ENCODE measurements around the gene CRYBG1. TPM values are rescaled to one million over a fixed set of nuclear protein-coding genes. Genes with fewer than 3 reads are reported as not detected.

CRYBG1 gene, protein sequence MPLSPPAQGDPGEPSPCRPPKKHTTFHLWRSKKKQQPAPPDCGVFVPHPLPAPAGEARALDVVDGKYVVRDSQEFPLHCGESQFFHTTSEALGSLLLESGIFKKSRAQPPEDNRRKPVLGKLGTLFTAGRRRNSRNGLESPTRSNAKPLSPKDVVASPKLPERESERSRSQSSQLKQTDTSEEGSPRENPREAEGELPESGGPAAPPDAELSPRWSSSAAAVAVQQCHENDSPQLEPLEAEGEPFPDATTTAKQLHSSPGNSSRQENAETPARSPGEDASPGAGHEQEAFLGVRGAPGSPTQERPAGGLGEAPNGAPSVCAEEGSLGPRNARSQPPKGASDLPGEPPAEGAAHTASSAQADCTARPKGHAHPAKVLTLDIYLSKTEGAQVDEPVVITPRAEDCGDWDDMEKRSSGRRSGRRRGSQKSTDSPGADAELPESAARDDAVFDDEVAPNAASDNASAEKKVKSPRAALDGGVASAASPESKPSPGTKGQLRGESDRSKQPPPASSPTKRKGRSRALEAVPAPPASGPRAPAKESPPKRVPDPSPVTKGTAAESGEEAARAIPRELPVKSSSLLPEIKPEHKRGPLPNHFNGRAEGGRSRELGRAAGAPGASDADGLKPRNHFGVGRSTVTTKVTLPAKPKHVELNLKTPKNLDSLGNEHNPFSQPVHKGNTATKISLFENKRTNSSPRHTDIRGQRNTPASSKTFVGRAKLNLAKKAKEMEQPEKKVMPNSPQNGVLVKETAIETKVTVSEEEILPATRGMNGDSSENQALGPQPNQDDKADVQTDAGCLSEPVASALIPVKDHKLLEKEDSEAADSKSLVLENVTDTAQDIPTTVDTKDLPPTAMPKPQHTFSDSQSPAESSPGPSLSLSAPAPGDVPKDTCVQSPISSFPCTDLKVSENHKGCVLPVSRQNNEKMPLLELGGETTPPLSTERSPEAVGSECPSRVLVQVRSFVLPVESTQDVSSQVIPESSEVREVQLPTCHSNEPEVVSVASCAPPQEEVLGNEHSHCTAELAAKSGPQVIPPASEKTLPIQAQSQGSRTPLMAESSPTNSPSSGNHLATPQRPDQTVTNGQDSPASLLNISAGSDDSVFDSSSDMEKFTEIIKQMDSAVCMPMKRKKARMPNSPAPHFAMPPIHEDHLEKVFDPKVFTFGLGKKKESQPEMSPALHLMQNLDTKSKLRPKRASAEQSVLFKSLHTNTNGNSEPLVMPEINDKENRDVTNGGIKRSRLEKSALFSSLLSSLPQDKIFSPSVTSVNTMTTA (N-terminal part only)
- total RNA-seq (2014; rRNA removed; shearing (Covaris generic)): 14.1 and 15.6 TPM in 2 replicates

DNA sequence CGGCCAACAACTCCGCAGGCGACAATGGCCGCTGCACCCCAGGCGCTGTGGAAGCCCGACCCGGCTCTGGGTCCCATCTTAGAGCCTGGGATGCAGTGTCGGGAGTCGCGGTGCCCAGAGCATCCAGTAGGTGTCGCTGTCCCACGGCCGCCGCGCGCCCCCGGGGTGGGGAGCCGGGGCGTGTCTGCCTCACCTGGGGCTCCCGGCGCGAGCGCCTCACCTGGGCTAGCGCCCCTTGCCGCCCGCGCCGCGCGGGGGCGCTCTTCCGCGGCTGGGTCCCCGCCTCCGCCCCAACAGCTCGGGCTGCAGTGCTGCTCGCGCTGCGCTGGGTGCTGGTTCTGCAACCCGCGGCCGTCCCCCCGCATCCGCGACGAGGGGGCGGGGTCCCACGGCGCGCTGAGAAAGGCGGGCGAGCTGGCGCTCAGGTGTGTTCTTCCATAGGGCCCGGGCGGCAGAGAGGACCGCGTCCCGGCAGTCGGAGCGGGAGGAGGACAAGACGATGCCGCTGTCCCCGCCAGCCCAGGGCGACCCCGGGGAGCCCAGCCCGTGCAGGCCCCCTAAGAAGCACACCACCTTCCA is at the start of gene CRYBG1:
Gene CRYBG1, plus strand, starts transcription at position 308 of the 579 bp plus-strand sequence. Its CDS starts 192 bp downstream, at position 500.
- DNase-seq (ENCODE audit: low read depth): peak; percentile 65

DNA sequence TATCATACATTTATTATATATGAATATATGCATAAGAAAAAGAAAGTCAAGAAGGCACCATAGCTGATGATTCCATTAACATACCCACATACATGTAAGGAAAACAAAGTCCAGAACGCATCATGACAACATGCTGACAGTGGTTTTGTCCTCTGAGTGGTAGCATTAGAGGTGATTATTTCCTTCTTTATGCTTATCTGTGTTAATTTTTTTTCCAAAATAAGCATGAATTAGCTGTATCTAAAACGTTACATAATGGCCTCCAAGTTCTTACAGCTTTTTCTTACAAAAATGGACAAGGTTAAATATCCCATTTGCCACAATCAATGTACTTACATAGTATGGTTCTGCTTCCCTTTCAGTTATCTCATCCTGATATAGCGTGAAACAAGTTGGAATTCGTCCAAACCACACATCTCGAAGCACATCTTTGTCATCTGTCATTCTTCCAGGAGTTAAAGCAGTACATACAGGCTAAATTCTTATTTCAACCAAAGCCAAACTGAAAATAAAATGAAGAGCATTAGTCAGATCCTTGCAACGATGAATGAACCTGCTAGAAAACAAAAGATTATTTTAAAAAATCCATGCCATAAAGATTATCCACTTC is 44.6 kb upstream of the CRYBG1 start:
- peak; percentile 25 for DNase-seq (ENCODE audit: low read depth)

DNA sequence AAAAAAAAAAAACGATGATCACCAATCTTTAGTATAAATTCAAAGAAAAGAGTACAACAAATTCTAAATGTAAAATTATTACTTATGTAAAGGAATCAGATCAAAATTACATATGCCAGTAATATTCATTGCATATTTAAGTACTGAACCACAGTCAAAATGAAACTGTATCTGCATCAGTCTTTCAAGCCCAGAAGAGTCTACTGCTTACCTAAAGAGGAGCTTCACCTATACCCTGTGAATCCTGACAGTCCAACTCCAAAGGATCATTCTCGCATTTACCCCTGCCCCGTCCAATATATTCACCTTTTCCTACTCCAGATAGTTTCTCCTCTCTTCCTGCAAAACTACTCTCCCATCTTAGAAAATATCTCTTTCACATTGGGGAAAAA is 44.1 kb upstream of the CRYBG1 start:
- no peak for DNase-seq (ENCODE audit: low read depth)

DNA sequence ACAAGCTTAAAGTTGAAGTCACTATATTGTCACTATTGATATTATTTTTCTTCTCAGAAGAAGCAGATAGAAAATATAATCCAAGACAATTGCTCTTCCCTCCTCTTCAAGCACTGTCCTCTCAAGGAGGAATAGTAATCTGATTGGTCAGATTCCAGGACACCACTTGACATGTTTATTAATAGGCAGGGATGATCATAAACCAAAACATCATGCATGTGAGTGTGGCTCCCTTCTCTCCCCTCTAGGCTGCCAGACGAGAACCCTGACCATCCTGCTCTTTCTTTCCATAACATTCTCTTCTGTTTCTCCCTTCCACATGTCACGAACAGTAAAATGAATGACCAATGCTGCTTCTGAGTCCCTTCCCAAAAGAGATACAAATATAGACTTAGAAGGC is 42.5 kb upstream of the CRYBG1 start:
- DNase-seq (ENCODE audit: low read depth): no peak

DNA sequence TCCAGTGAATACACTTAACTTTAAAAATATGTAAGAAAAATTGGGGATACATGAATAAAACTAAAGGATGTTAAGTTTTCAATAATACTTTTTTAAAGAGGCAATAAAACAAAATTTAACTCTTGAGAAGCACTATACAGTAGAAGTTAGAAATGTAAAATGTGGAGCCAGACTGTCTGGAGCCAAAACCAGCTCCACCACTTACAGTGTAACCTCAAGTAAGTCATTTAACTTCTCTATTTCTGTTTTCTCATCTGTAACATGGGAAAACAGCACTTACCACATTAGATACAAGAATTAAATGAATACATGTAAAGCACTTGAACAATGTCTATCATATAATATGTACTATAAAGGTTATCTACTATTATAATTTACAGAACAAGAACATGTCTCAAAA is 41.7 kb upstream of the CRYBG1 start:
- DNase-seq (ENCODE audit: low read depth): no peak

DNA sequence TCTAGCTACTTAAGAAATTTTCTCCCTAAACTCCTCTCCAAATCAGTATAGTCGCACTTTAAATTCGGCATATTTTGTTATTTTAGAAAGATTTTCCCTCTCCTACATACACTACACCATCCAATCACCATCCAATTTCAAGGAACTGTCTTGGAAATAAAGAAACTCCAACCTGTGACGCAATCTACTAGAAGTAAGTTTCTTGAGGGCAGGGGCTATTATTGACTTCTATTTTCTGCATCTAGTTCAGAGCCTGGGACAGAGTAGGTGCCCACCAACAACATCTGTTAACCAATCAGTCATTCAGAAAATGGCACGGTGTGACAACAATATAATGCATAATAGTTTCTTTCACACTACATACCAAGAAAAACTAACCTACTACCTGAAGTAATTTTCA is 38.6 kb upstream of the CRYBG1 start:
- no peak for DNase-seq (ENCODE audit: low read depth)

DNA sequence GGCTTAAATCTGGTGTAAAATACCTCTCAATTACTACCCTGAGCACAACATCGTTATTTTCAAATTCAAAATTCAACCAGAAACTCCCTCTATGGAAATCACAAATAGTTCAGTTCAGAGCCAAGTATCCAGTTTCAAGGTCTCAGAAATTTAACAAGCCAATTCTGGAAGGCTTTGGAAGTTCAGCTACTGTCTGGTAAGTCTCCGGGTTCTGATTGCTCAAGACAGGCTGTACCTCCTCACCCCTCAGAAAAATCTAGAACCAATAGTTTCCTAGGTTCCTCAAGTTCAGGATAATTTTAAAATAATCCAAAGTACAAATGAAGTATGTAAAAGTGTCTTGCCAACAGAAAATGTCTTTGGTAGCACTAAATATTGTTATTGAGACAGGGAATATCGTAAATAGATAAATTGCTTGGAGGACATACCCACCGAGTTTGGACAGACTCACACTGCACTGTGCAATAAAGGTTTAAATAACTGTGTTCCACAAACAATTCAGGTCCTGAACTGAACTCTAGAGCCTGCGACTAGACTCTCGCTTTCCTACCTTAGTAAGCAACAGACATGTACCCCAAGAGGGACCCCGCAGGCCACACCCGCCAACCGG is 35.7 kb upstream of the CRYBG1 start:
- no peak for DNase-seq (ENCODE audit: low read depth)

DNA sequence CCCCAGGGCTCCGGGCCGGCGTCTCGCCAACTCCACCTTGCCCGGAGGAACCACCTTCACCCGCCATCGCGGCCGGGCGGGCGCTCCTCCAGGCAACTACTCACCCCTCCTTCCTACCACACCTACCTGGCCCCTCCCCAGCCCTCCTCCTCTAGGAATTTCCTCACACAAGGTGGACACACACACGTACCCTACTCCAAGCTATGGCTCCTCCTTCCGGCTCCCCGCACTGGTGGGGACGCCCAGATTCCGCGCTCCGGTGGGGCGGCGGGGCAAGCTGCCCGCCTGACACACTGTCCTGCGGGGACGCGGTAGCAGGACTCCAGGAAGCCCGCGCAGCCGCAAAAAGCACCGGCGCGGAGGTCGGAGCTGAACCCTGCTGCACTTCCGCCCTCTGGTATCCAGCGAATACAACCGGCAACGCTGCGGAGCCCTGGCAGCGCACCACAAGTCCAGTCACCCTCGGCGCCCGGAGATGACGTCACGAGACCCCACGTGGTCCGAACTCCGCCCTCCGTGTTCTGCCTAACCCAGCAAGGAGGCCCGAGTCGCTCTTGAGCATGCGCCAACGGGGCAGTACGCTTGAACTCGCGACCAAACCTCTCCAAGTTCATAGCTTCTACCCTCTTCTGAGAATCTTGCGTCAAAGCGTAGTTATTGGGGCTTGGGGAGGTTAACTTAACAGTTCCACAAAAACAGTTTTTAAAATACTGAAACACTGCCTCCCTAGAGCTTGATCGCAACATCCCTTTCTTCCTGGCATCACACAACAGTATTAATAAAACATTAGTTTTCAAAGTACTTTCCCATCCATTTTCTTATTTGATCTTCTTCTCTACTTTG is 35.0 kb upstream of the CRYBG1 start, which contains the start of gene ATG5:
Gene ATG5, minus strand, starts transcription at position 425 of the 843 bp plus-strand sequence. CDS start 9,552 bp downstream, outside the sequence.
- DNase-seq (ENCODE audit: low read depth): peak; percentile 99

DNA sequence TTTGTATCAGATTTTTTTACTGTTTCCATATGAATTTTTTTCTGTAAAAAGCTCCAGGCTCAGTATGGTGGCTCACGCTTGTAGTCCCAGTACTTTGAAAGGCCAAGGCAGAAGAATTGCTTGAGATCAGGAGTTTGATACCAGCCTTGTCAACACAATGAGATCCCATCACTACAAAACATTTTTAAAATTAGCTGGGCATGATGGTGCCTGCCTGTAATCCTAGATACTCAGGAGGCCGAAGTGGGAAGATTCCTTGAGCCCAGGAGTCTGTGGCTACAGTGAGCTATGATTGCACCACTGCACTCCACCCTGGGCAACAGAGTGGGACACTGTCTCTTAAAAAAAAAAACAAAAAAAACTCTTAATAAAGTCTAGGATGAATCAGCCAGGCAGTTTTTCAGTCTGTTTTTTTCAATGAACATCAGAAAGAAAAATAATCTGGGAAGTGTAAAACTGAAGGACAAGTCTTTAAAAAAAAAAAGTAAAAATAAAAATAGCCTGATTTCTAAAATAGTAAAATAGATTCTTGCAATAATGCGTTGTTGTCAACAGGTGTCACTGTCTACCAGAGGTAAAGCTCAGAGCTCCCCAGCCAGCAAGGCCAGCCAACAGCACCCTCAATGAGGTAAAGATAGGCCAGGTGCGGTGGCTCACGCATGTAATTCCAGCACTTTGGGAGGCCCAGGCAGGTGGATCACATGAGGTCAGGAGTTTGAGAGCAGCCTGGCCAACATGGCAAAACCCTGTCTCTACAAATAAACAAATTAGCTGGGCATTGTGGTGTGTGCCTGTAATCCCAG is 25.7 kb upstream of the CRYBG1 start:
- peak; percentile 56 for DNase-seq (ENCODE audit: low read depth)

DNA sequence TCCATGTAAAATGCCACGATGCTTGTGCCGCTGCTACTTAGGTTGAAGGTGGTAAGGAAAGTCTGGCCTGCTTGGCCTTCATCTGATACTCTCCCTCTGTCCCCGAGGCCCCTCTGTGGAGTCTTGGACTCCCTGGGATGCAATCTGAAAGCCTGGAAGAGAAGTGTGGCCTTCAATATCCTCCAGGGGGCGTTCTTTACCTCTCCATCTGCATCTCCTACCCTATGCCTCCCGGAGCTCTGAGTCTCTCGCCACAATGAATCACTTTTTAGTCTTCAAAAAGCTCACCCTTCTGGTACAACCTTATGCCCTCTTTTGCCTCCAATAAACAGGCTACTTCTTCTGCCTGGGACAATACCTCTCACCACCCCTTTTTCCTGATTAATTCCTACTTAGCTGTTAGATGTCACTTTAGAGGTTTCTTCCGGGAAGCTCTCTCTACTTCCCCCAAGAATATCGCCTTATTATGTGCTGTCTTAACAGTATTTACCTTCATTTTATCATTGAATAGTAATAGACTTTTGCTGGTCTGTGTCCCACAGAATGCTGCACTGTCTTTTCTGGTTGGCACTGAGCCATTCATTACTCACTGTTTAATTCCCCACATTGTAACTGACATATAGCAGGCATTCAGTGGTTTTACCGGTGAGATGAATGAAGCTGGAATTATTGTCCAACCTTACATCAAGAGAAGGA is 21.0 kb upstream of the CRYBG1 start:
- DNase-seq (ENCODE audit: low read depth): peak; percentile 79

DNA sequence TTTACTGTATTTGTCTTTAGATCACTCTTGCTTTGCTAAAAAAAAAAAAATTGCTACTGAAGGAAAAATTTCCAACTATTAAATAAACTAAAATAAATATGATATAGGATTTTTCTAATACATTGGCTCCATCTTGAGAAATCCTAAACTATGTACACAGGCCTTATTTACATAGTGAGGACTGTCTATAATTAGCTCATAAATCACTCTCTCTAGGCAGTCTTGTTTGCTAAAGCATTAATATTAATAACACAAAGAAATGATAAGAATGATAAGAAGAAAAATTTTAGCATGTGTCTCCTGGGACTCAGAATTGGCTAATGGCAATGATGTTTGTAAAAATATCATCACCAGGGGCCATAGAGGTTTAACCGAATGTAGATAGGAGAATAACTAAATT is 13.3 kb upstream of the CRYBG1 start:
- DNase-seq (ENCODE audit: low read depth): no peak

DNA sequence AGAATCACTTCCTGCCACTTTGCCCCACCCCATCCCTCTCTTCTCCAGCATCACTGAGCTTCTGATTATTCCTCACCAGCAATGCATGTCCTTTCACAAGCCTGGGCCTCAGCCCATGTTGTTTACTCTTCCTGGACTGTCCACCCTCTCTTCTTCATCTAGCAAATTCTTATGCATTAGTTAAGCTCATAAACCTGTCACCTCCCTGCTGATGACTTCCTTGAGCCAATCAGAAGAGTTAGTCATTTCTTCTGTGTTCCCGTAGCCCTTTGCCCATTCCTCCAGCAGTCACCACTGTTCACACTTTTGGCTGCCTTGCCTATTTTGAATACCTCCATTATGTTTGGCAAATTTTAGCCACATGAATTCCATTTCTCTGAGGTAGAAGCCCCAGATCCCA is 4.1 kb upstream of the CRYBG1 start:
- peak; percentile 10 for DNase-seq (ENCODE audit: low read depth)

DNA sequence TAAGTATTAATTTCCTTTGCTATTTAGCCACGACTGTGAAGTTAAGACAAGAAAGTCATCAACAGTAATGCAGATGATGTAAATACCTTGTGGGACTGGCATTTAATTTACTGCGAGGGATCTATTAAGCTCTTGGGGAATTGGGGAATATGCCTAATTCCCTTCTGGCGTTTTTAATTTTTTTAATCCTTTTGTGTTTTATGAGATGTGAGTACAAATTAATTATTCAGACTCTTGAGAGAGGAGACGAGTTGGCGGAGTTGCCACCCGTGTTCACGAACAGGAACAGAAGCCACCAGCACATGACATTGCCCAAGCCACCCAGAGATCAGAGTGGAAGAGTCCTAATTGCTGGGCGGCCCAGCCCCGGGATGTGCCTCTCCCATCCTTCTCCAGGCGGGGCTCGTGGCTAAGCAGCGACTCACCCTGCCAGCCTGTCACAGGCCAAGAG is 533 bp upstream of the CRYBG1 start:
- DNase-seq (ENCODE audit: low read depth): no peak

DNA sequence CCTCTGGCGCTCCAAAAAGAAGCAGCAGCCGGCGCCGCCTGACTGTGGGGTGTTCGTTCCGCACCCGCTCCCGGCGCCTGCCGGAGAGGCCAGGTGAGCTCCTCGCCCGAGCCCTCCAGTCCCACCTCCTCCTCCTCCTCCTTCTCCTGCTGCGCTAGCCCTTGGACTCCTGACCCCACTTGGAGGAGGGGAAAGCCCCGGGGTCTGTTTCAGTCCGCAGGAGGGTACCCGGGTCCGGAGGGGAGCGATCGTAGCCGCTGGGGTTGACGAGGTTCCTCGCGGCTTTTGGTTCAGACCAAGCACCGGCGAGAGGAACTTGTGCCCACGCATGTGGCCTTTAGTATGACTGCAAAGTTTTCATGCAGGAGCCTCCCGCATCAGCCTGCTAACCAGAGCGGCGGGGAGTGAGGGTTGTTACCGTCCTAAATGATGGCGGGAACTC is 493 bp downstream of the CRYBG1 start:
- peak; percentile 15 for DNase-seq (ENCODE audit: low read depth)

DNA sequence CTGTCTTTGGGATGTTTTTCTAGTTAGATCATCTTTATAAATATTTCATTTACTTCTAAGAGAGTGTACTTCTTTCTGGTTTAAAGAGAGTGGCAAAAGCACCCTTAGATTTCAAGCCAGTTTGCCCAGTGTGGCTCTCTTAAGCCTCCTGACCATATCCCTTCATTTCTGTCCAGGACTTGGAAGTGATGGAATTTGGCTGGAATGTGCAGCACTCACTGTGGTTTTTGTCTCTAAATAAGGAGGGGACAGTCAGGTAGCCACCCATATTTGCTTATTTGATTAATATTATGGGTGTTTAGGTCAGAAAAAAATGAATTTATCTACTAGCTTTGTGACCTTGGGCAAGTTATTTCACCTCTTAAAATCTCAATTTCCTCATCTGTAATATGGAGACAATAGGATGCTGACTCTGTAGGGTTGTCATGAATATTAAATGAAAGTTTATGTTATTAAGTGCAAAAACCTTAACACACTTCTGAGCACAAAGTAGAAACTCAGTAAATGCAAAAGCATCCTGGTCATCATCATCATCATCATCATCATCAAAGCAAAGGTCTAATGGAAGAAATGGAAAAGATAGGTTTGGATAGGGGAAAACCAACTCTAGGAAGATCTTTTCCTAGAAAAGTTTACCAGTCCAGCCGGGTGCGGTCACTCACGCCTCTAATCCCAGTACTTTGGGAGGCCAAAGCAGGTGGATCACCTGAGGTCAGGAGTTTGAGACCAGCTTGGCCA is 3.1 kb downstream of the CRYBG1 start:
- DNase-seq (ENCODE audit: low read depth): no peak

DNA sequence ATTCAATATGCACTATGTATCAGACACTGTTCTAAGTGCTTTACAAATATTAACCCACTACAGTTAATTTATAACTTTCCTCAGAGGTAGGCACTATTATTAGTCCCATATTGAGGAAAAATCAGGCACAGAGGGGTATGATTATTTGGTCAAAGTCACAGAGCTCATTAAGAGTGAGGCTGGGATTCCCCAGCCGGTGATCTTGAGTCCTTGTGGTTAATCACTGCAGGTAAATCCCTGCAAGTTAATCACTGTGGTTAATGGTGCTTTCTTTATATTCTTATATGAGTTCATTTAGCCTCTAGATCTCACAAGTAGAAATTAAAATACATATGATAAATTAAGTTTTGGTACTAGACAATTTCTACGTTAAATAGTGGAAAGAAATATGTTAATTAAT is 9.2 kb downstream of the CRYBG1 start:
- no peak for DNase-seq (ENCODE audit: low read depth)

DNA sequence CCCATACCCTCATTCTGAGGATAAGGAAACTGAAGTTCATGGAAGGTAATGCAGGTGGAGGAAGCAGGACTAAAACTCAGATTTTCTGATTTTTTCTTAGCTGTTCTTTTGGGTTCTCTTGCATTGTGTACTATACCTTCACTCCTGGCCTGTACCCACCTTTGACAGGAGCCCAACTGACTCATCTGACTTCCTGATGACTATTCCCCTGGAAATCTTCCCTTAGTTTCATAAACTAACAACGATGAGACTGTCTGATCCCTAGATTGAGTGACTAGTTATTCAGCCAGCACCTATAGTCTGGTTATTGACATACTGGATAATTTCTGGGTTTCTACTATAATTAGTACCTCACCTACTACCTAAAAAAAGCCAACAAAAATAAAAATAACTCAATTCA is 10.1 kb downstream of the CRYBG1 start:
- DNase-seq (ENCODE audit: low read depth): peak; percentile 11

Data from Daoy (cell line).